GOT3 (cell line): ENCODE results near the gene SDR9C7.
"Not testable (repeated sequence)": the region's sequence is repeated elsewhere in the genome, so short reads cannot be mapped to it uniquely, and the experiment has no call there.

Source experiments
- DNase-seq: peaks from one replicate; lab custom pipeline; 2025; ENCODE audit warnings: mixed read lengths; lab: John Stamatoyannopoulos, UW

SDR9C7 gene

GRCh38 chr12:56916296-56916995 lies 17.8 kb downstream of the SDR9C7 start:
- DNase-seq = no peak

DNA sequence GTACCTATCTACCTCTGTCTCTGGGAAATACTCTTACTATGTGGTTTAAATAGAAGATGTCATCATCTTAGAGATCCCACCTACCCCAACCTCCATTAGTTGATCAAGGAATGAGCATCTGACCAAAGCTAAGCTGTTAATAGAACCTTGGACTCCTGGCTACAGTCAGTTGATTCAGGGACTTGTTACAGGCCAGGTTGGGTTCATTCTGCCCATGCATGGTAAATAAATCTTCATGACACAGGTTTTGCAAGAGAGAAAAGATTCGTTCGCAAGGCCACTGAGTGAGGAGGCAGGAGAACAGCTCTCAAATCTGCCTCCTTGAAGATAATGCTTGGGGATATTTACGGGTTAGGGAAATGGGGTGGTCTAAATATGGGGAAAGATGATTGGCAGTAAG lies 19.5 kb downstream of the SDR9C7 start:
- no peak for DNase-seq

- DNase-seq = no peak
Observed at GRCh38 chr12:56914256-56914655, 20.0 kb downstream of the SDR9C7 start.

- DNase-seq = not testable (repeated sequence)
Observed at GRCh38 chr12:56909403-56909802, 24.8 kb downstream of the SDR9C7 start.

GRCh38 chr12:56908136-56908535 lies 26.1 kb downstream of the SDR9C7 start:
- no peak for DNase-seq

DNA sequence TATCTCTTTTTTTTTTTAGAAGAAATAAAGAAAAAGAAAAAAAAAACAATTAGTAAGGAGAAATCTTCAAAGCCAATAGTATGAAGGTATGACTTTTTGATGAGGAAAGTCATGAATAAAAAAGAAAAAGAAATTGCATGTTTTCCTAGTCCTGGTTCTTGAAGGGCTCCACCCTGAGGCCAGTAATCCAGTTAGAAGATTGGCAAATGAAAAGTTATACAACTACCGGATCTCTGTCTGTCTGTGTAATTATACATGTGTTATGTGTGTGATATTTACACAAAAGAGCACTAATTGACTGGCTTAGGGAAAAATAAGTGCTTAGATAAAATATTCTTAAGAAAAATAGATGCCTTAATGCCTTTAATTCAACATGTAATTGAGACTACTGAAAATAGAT lies 28.4 kb downstream of the SDR9C7 start:
- DNase-seq = no peak

DNA sequence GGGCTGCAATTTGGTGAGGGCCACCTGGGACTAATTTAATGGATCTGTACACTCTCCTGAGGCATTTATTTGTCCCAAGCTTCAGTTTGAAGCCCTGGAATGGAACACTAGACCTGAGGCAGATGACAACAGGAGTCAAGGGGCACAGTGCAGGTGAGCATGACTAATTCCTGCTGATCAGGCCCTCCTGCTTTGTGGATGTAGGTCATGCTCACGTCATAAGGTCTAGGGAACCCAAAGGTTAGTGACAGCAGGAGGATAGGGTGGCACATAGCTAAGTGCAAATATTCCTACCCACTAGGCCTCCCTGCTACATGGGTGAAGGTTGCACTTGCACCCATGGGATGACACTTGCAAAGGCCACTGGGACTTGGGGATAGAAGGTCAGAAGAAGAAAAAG lies 30.8 kb downstream of the SDR9C7 start:
- DNase-seq = no peak

- not testable (repeated sequence) for DNase-seq
Observed at GRCh38 chr12:56901313-56901712, 32.9 kb downstream of the SDR9C7 start.

DNA sequence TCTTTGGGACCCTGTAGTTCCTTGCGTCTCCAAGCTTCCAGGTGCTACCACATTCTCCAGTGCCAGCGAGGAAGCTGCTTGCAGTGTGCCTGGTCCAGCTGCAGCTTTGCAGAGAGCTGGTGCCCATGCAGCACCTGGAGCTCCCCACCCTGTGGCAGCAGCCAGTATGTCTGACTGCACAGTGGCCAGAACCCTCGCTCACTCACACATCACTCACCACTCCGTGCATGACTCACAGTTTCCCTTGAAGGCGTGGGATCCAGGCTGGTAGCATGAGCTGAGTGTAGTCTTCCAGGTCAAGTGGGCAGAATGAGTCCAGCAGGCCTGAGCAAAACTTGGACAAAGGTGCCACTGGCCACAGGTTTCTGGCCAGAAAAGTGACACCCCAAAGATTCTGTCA lies 33.6 kb downstream of the SDR9C7 start:
- no peak for DNase-seq

- DNase-seq = no peak
Observed at GRCh38 chr12:56898938-56899337, 35.3 kb downstream of the SDR9C7 start.

DNA sequence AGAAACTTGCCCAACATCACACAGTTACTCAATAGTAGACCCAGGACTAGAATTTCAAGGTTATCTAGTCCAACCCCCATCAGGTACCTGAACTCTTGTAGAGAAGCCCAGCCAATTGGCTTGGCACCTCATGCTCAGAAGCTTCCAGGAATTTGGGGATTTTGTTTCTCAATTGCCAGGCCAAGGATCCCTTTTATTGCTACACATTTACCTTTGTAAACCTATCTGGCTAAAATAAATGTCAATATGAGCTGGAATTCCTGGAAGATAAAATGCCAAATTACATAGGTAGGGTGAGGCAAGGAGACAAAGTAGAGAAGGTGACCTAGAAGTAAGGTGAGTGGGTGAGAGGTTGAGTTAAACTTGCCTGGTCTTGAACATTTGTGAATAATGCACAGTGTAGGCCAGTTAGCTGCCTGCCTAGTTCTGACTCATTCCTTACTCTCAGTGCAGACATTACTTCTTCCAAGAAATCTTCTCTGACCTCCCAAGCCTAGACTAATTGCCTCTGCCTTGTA lies 36.3 kb downstream of the SDR9C7 start:
- no peak for DNase-seq

GRCh38 chr12:56896082-56896481 lies 38.1 kb downstream of the SDR9C7 start:
- no peak for DNase-seq

- DNase-seq = no peak
Observed at GRCh38 chr12:56894698-56895368, 39.4 kb downstream of the SDR9C7 start.

DNA sequence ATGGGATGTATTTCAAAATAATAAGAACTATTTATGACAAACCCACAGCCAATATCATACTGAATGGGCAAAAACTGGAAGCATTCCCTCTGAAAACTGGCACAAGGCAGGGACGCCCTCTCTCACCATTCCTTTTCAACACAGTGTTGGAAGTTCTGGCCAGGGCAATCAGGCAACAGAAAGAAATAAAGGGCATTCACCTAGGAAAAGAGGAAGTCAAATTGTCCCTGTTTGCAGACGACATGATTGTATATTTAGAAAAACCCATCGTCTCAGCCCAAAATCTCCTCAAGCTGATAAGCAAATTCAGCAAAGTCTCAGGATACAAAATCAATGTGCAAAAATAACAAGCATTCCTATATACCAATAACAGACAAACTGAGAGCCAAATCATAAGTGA lies 42.3 kb downstream of the SDR9C7 start:
- DNase-seq = not testable (repeated sequence)

GRCh38 chr12:56886319-56886718 lies 47.9 kb downstream of the SDR9C7 start:
- no peak for DNase-seq

- no peak for DNase-seq
Observed at GRCh38 chr12:56885316-56885715, 48.9 kb downstream of the SDR9C7 start.

GRCh38 chr12:56884421-56884820 lies 49.8 kb downstream of the SDR9C7 start:
- DNase-seq = no peak

GRCh38 chr12:56882407-56882806 lies 51.8 kb downstream of the SDR9C7 start:
- not testable (repeated sequence) for DNase-seq

- DNase-seq = no peak
Observed at GRCh38 chr12:56880125-56880992, 53.8 kb downstream of the SDR9C7 start.

DNA sequence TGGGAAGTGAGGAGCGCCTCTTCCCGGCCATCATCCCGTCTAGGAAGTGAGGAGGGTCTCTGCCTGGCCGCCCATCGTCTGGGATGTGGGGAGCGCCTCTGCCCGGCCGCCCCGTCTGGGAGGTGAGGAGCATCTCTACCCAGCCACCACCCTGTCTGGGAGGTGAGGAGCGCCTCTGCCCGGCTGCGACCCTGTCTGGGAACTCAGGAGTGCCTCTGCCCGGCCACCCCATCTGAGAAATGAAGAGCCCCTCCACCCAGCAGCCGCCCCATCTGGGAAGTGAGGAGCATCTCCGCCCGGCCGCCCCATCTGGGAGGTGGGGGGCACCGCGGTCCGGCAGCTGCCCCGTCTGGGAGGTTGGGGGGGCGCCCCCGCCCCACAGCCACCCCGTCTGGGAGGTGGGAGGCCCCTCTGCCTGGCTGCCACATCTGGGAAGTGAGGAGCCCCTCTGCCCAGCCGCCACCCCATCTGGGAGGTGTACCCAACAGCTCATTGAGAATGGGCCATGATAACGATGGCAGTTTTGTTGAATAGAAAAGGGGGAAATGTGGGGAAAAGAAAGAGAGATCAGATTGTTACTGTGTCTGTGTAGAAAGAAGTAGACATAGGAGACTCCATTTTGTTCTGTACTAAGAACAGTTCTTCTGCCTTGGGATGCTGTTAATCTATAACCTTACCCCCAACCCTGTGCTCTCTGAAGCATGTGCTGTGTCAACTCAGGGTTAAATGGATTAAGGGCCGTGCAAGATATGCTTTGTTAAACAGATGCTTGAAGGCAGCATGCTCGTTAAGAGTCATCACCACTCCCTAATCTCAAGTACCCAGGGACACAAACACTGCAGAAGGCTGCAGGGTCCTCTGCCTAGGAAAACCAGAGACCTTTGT lies 54.7 kb downstream of the SDR9C7 start:
- DNase-seq = not testable (repeated sequence)

DNA sequence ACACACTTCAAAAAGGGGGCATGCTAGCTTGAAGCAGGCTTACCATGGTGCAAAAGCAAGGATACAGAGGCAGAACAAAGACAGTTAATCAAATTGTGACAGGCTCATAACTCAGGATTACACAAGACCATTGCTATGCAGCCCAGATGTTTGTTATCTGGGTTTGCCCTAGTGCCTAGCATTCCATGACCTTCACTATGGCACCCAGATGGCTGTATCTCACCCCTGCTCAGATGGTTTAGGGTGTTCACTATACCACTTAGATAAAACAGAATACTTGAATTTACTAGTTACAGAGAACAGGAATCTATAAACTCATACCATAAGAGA lies 56.2 kb downstream of the SDR9C7 start:
- DNase-seq = no peak
